Measurements from ENCODE around the gene OR6B3.

DNA sequence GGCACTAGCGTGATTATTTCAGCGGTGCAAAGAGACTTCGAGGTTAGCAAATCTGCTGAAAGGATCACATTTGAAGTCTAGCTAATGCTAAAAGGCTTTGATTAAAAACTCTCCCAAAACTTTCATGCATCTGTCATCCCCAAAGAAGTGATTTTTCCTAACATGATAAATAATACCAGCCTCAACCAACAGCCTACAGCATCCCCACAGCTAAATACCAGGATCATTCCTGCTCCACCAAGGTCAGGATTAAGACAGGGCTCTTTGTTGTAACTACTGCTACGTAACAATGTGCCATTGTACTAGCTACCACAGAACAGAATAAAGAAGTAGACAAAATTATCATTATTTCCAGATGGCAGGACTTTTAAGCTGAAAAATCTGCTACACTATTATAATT, 1.6 kb downstream of the OR6B3 start:
- TF ChIP-seq, protein P1, sequence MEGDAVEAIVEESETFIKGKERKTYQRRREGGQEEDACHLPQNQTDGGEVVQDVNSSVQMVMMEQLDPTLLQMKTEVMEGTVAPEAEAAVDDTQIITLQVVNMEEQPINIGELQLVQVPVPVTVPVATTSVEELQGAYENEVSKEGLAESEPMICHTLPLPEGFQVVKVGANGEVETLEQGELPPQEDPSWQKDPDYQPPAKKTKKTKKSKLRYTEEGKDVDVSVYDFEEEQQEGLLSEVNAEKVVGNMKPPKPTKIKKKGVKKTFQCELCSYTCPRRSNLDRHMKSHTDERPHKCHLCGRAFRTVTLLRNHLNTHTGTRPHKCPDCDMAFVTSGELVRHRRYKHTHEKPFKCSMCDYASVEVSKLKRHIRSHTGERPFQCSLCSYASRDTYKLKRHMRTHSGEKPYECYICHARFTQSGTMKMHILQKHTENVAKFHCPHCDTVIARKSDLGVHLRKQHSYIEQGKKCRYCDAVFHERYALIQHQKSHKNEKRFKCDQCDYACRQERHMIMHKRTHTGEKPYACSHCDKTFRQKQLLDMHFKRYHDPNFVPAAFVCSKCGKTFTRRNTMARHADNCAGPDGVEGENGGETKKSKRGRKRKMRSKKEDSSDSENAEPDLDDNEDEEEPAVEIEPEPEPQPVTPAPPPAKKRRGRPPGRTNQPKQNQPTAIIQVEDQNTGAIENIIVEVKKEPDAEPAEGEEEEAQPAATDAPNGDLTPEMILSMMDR (IDR thresholded peaks at IDR 0.05 in 2 of 3, conservative IDR thresholded peaks at IDR 0.05 in 1 of 3; ENCODE audit: insufficient read depth in 2 of 3, low read depth in 1 of 3, low read length in 3 of 3): no peak
- TF ChIP-seq, protein P2, sequence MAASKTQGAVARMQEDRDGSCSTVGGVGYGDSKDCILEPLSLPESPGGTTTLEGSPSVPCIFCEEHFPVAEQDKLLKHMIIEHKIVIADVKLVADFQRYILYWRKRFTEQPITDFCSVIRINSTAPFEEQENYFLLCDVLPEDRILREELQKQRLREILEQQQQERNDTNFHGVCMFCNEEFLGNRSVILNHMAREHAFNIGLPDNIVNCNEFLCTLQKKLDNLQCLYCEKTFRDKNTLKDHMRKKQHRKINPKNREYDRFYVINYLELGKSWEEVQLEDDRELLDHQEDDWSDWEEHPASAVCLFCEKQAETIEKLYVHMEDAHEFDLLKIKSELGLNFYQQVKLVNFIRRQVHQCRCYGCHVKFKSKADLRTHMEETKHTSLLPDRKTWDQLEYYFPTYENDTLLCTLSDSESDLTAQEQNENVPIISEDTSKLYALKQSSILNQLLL (CRISPR knock-in tag; IDR thresholded peaks at IDR 0.05; ENCODE audit: borderline replicate concordance): no peak
- TF ChIP-seq NFIC (IDR thresholded peaks at IDR 0.05) (no peak), POLR2AphosphoS5 (IDR thresholded peaks at IDR 0.05; ENCODE audit: control insufficient read depth, insufficient read depth, low read depth, low read length) (no peak), KLF6 (CRISPR knock-in tag; IDR thresholded peaks at IDR 0.05; ENCODE audit: borderline replicate concordance) (no peak), BCL6 (CRISPR knock-in tag; IDR thresholded peaks at IDR 0.05) (no peak), TAF9B (IDR thresholded peaks at IDR 0.05; ENCODE audit: partially characterized antibody) (no peak), CBFB (CRISPR knock-in tag; IDR thresholded peaks at IDR 0.05) (no peak), ZNF174 (CRISPR knock-in tag; IDR thresholded peaks at IDR 0.05) (no peak)
- TF ChIP-seq, protein P3, sequence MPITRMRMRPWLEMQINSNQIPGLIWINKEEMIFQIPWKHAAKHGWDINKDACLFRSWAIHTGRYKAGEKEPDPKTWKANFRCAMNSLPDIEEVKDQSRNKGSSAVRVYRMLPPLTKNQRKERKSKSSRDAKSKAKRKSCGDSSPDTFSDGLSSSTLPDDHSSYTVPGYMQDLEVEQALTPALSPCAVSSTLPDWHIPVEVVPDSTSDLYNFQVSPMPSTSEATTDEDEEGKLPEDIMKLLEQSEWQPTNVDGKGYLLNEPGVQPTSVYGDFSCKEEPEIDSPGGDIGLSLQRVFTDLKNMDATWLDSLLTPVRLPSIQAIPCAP (CRISPR knock-in tag; IDR thresholded peaks at IDR 0.05; ENCODE audit: borderline replicate concordance): no peak
